Vagina (tissue), 2 donors: ENCODE results near the gene C4orf33.

ENCODE experiments used
- POLR2A ChIP-seq, 2 donors: fragments of 450-650 bp; IDR thresholded peaks; one replicate each; pipeline ENCODE4 v1.6.1; 2017; ENCODE audit warnings: antibody characterized with exemption in 2 of 2, mild to moderate bottlenecking in 2 of 2, moderate library complexity in 2 of 2
- TF ChIP-seq, protein P1 (sequence below), 3 experiments: fragments of 450-650 bp in 2 of 3; fragments of 200-600 bp in 1 of 3; sonication (generic) in 1 of 3; IDR thresholded peaks; one replicate each; pipeline ENCODE4 v1.5.1; 2017 to 2019; ENCODE audit warnings: antibody characterized with exemption in 3 of 3, mild to moderate bottlenecking in 2 of 3, moderate library complexity in 2 of 3

DNA sequence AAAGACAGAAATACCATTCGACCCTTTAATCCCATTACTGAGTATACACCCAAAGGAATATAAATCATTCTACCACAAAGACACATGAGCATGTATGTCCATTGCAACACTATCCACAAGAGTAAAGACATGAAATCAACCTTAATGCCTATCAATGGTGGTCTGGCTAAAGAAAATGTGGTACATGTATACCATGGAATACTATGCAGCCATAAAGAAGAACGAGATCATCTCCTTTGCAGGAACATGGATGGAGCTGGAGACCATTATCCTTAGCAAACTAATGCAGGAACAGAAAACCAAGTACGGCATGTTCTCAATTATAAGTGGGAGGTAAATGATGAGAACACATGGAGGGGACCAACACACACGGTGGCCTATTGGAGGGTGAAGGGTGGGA lies 10.5 kb upstream of the C4orf33 start:
- no peak for TF ChIP-seq POLR2A (IDR thresholded peaks at IDR 0.05)
- TF ChIP-seq, protein P1, sequence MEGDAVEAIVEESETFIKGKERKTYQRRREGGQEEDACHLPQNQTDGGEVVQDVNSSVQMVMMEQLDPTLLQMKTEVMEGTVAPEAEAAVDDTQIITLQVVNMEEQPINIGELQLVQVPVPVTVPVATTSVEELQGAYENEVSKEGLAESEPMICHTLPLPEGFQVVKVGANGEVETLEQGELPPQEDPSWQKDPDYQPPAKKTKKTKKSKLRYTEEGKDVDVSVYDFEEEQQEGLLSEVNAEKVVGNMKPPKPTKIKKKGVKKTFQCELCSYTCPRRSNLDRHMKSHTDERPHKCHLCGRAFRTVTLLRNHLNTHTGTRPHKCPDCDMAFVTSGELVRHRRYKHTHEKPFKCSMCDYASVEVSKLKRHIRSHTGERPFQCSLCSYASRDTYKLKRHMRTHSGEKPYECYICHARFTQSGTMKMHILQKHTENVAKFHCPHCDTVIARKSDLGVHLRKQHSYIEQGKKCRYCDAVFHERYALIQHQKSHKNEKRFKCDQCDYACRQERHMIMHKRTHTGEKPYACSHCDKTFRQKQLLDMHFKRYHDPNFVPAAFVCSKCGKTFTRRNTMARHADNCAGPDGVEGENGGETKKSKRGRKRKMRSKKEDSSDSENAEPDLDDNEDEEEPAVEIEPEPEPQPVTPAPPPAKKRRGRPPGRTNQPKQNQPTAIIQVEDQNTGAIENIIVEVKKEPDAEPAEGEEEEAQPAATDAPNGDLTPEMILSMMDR (IDR thresholded peaks at IDR 0.05): no peak
